Activated gamma-delta T cell (primary cell): ENCODE measurements around the gene KRTAP10-5.
"Not testable (repeated sequence)": the region's sequence is repeated elsewhere in the genome, so short reads cannot be mapped to it uniquely, and the experiment has no call there.

ENCODE experiments used
- DNase-seq: peaks from one replicate; lab custom pipeline; 2025; lab: John Stamatoyannopoulos, UW

Gene KRTAP10-5

DNA sequence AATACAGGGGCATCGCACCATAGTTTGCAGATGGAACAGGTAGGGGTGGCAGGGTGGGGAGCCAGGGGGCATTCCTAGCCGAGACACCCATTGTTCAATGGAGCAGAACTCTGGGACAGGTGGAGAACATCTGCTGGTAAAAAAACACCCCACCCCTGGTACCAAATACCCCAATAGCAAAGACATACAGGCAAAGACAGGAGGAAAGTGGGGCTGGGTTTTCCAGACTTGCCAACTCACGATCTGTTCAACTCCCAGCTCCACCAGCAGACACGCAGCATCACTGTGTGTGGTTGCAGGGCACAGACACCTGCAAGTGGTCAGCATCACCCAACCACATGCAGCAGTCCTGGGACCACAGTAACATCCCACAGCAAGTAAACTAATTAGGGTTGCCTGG lies 31.1 kb upstream of the KRTAP10-5 start:
- no peak for DNase-seq

DNA sequence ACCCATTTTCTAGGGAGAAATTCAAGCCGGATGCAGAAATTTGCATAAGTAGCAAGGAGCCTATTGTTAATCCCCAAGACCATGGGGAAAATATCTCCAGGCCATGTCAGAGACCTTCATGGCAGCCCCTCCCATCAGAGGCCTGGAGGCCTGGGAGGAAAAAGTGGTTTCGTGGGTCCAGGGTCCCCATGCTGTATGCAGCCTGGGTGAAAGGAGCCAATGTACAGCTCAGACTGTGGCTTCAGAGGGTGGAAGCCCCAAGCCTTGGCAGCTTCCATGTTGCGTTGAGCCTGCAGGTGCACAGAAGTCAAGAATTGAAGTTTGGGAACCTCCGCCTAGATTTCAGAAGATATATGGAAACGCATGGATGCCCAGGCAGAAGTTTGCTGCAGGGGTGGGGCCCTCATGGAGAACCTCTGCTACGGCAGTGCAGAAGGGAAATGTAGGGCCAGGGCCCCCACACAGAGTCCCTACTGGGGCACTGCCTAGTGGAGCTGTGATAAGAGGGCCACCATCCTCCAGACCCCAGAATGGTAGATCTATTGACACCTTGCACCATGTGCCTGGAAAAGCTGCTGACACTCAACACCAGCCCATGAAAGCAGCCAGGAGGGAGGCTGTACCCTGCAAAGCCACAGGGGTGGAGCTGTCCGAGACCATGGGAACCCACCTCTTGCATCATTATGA lies 29.9 kb upstream of the KRTAP10-5 start:
- DNase-seq = not testable (repeated sequence)

DNA sequence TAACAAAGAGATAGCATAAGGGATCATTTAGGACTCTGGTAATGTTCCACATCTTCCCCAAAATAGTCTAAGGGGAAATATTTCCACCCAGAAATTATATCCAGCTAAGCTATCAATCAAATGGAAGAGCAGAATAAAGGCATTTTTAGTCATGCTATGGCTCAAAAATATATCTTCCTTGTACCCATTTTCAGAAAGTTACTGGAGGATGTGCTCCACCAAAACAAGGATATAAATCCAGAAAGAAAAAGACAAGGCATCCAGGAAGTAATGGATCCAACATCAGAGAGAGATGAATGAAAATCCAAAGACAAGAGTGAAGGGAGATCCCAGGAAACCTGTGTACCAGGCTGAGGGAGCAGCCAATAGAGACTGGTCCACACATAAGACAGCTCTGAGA lies 28.8 kb upstream of the KRTAP10-5 start:
- DNase-seq = no peak

DNA sequence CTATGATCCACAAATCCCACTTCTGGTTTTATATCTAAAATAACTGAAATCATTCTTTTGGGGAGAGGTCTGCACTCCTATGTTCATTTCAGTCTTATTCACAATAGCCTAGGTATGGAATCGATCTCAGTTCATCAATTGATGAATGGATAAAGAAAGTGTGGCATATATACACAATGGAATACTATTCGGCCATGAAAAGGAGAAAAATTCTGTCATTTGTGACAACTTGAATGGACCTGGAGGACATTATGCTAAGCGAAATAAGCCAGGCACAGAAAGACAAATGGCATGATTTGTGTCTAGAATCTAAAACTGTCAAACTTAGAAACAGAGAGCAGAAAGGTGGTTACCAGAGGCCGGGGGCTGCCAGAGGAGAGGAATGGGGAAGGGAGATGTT lies 26.1 kb upstream of the KRTAP10-5 start:
- DNase-seq = no peak

DNA sequence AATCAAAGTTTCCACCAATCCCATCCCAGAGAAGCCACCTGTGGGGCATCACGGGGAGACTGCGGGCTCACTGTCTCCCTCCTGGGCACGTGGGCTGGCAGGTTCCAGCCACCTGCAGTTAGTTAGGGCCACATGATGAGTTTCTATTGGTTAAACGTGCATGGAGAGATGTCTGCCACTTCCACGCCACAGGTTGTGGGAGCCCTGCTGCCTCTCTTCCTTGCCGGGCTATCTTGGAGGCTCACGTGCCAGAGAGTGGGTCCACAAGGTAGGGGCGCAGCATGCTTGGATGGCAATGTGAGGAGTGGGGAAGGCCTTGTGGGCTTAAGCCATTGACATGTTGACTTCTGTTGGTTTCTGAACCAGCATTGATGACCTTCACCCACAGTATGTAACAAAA lies 23.5 kb upstream of the KRTAP10-5 start:
- no peak for DNase-seq

DNA sequence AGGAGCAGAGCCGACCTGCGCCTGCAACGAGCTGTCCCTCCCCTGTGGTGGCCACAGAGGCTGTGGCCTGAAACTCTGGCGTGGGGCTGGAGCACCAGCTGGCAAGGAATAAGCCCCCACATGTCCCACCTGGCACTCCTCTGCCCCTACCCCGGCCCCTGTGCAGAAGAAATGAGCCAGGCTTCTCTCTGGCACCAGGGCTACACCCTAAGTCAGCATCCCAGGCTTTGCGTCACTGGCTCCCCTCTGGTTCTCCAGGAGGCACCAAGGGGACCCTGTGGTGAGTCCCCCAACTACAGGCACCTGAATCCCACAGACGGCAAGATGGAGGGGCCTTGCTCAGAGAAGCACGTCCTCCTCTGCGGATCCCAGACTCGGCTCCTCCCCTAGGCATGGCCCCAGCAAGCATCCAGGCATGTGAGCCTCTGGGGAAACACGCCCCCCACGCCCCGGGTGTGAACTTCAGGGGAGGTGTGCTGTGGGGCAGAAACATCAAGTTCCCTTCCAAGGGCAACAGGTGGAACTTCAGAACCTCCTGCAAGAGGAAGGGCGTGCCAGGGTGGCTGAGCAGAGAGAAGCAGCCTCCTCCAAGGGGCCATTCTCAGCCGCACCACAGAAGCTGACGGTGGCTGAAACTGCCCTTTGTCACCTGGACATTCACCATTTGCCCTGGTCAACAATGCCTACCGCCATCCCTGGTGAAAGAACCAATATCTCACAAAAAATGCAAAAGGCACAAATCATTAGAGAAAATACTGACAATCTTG lies 22.9 kb upstream of the KRTAP10-5 start:
- no peak for DNase-seq

DNA sequence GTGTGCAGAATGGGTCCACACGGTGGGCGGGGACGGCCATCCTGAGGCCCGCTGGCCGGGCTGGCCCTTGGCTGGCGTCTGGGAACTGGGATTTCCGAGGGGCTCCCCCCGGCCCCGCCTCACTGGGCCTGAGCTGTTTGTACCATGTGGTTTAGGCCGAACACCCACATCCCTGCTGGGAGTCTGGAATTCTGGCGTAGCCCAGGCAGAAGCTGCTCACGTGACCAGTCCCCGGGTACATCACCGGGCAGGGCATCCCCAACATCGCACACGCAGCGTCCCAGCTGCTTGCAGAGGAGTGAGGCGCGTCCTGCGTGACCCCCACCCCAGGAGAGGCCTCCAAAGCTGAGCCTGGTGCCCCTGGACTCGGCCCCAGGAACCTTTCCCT lies 22.1 kb upstream of the KRTAP10-5 start:
- DNase-seq = no peak

DNA sequence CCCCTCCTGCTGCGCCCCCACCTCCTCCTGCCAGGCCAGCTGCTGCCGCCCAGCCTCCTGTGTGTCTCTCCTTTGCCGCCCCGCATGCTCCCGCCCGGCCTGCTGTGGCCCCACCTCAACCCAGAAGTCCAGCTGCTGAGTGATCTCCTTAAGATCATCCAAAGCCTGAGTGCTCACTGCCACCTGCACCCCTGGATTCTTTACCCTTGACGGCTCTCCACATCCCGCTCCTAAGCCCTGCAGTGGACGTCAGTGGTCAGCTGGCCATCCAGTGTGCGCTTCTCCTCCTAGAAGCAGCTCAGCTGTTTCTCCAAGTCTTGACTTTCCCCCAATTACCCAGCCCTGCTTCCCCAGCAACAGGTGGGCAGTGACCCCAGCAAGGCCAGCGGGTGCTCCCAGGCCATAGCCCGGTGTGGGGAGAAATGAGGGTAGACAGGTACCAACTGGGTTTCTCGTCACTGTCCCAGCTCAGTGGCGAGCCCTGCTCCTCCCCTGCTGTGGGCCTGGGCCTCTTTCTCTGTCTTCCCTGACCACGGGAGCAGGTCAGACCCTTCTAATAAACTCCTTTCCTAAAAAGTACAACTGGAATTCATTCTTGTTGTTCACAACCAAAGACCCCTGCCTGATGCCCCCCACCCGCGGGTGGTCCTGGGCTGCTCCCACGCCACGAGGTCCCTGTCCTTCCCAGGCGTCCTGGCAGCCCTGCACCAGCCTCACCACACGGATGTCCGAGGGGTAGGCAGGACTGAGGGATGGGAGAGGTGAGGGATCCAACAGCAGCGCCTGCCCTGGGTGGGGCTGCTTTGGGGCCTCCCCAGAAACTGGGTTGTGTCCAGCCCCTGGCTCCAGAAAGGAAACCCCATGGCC lies 21.4 kb upstream of the KRTAP10-5 start:
- no peak for DNase-seq

DNA sequence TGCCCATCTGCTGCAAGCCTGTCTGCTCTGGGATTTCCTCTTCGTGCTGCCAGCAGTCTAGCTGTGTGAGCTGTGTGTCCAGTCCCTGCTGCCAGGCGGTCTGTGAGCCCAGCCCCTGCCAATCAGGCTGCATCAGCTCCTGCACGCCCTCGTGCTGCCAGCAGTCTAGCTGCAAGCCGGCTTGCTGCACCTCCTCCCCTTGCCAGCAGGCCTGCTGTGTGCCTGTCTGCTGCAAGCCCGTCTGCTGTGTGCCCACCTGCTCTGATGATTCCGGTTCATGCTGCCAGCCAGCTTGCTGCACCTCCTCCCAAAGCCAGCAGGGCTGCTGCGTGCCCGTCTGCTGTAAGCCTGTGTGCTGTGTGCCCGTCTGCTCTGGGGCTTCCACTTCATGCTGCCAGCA lies 20.7 kb upstream of the KRTAP10-5 start:
- not testable (repeated sequence) for DNase-seq

DNA sequence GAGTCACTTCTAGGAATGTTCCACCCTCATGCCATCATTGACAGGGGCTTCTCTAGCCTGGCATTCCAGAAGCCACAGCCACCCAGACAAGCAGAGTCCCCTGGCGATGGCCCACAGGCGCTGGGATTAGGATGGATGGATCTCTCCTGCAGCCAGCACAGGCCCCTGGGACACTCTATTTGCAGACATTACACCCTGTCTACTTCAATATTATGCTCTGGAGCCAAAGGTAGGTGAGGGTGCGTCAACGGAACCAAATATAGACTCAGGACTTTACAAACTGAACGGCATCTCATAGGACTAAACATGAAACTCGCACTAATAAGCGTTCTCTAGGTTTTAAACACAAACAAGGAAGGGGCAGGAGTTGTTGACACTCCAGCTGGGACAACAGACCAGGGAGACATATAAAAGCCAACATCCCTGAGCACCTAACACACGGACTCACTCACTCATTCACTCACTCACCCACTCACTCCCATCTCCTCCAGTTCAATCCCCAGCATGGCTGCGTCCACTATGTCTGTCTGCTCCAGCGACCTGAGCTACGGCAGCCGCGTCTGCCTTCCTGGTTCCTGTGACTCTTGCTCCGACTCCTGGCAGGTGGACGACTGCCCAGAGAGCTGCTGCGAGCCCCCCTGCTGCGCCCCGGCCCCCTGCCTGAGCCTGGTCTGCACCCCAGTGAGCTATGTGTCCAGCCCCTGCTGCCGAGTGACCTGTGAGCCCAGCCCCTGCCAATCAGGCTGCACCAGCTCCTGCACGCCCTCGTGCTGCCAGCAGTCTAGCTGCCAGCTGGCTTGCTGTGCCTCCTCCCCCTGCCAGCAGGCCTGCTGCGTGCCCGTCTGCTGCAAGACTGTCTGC lies 19.9 kb upstream of the KRTAP10-5 start, which contains the start of gene KRTAP10-7:
KRTAP10-7 (plus strand) TSS at position 480 of the 861 bp plus-strand sequence; CDS start at position 505, 25 bp downstream.
- not testable (repeated sequence) for DNase-seq

DNA sequence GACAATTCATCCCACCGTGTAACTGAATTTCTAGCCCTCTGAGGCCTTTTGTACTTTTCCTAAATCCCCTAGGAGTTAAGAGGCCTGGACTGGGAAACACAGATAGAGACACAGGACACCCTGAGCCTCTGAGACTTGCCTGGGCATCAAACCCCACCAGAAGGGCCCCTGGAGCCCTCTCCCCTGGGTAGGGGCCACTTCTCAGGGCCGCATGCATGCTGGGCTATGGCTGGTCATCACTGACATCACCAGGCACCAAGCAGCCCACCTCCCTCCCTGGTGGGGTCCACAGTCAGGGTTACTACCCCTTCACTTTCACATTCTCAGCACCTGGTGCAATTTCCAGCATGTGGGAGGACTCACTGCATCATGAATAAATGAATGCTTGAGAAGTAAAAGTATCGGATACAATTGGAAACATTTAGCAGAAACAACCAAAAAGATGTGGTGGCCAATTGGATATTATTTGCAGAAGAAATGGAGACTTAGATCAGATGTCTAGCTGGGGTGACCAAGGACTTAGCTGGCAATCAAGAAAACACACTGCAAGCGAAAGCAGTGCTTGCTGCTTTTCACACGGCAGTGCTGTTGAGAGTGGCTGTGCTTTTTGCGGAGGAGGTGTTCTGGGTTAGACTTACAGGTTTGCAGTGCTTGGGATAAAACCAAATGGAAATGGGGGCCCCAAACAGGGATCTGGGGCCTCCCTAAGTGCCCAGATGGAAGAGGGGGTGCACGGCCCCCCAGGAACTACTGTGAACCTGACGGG lies 19.0 kb upstream of the KRTAP10-5 start:
- no peak for DNase-seq

DNA sequence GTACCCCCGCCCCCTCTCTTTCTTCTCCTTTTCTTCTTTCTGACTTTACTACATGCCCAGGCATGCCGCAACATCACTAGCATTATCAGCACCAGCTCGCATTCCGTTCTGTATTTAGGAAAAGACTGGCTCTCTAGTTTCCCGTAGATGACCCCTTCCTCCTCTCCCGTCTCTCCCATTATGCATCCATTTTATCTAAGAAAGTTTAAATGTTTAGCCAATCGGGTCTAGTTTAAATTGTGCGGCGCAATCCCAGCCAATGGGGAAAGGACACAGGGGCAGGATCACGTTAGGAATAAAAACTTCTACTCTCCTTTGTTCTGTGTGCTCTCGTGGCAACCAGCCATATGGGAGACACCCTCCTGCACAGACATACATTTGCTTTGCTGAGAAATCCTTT lies 17.7 kb upstream of the KRTAP10-5 start:
- DNase-seq = no peak

DNA sequence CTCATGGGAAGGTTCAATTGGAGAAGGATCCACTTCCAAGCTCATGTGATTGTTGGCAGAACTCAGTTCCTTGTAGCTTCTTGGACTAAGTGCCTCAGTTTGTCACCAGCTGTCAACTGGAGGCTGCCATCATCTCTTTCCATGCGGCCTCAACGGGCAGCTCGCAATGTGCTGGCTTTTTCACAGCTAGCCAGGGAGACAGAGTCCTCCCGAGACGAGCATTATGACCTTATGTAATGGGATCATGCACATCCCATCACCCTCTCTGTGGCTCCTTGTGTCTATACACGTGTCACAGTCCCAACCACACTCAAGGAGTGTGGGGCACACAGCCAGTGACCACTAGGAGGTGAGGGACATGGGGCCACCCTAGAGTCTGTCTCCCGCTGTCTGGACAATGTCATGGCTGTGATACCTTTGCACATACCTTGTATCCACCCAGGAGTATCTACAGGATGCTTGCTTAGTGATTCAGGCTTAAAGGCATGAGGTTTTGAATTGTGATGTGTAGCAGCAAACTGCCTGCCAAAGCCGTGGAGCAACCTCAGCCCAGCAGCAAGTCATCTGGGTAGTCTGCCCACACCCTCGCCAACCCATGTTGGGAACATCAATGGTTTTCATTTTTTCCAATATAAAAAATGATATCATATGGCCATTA lies 15.8 kb upstream of the KRTAP10-5 start:
- no peak for DNase-seq

DNA sequence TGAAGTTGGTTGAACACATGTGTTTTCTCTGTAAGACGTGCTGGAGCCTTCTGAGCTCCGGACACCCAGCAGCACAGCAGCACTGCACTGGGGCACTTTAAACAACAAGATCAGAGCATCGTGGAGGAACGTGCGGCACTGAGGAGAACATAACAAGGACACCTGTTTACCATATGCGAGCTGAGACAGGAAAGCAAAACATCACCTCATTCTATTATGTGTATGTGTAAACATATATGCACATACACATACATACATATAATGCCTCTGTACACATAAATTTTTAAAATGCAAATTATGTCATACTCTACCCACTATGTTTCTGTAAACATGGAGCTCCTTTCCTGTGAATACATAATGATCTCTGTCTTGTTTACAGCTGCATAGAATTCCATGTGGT lies 15.1 kb upstream of the KRTAP10-5 start:
- DNase-seq = no peak

DNA sequence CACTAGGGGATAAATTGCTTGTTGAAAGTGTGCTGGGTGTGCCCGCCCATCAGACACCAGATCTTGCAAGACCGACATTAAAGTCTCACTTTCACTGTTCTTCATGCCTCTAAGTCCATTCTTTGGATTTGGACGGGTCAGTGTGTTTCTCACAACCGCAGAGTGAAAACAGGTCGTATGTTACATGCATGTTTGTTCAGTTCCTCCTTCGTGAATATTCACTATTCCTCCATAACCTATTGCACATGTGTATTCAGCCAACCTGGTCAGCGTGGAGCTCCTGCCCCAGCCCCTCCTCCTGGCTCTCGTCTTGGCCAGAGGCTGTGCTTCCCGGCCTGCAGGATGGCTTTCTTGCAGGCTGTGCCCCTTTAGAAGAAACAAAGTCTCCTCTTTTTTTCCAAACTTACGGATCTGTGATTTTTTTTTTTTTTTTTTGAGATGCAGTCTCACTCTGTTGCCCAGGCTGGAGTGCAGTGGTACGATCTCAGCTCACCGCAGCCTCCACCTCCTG lies 14.1 kb upstream of the KRTAP10-5 start:
- no peak for DNase-seq

DNA sequence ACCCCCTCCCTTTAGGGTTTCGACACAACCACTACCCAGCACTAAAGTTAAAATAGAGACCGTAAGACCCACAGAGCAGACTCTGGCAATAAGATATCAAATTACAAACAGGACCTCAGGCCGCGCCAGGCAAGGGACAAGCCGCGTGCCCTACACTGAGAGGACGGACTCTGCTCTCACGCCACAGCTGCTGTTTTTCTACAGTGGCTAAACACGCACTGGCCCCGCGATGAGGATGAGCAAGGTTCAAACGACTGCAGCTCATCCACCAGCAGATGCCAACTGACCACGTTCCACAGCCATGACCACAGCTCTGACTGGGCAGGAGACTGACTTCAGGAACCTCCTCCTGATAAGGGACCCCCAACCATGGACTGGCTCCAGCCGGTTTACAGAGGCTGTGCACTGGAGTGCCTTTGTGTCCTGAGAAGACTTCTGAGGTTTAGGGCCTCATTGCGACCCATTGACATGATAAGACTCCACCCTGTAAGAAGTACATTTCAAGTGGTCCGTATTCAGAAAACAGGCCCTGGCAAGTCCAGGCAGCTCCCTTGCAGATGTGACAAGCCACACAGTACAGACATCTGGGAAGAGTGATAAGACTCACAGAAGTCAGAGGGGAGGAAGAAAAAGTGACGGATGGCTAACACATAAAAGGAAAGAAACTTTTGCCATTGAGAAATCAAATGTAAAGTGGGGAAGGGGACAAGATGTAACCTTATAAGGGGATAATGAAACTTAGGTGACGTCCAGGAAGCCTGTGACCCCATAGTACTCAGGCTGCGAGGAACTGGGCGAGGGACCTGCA lies 13.4 kb upstream of the KRTAP10-5 start:
- DNase-seq = no peak

DNA sequence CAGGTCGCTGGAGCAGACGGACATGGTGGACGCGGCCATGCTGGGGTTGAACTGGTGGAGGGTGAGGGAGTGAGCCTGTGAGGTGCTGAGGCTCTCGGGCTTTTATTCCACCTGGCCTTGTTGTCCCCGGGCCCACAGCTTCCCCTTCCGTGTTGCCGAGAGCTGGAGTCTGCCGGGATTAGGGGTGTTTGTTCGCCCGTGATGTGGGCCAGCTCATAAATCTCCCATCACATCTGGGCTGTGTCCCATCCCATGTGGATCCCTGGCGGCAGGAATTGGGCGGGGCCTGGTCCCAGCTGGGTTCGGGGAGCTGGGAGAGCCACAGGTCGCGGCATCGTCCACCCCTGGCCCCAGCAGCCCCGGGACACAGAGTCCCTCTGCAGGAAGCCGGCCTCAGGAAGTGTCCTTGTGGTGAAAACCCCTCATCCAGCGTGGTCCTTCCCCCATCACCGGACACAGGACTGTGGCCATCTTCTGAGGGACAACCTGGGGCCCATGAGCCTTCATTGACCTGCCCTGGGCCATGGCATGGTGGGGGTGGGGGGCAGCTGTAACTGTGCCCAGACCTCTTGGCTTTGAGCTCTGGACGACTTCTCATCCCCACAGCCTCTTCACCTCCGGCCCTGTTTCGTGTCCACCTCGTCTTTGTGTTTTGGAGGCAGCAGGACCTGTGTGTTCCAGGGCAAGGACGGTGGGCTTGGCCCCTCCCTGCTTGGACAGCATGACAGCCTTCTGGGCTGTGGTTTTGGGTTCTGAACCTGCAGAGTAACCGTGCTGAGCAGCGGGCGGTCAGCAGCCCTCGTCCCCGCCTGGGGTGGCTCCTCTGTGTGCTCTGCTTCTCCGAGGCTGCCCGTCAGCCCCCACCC lies 12.3 kb upstream of the KRTAP10-5 start, which contains the start of gene KRTAP10-6:
KRTAP10-6 (minus strand) TSS at position 60 of the 866 bp plus-strand sequence; CDS start at position 39, 21 bp downstream.
- no peak for DNase-seq

DNA sequence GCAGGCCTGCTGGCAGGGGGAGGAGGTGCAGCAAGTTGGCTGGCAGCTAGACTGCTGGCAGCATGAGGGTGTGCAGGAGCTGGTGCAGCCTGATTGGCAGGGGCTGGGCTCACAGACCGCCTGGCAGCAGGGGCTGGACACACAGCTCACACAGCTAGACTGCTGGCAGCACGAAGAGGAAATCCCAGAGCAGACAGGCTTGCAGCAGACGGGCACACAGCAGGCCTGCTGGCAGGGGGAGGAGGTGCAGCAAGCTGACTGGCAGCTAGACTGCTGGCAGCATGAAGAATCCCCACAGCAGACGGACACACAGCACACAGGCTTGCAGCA lies 11.4 kb upstream of the KRTAP10-5 start:
- not testable (repeated sequence) for DNase-seq
